Stomach (tissue), 4 donors: Measurements from ENCODE around the gene CYSTM1.
A peak's percentile ranks its signal among the peaks of the same experiment; 100 is the strongest.

Experiments
- POLR2AphosphoS5 ChIP-seq, 3 donors: sonication (generic); formaldehyde crosslinking; IDR thresholded peaks; one replicate each; pipeline ENCODE4 v1.6.1; 2016; ENCODE audit warnings: antibody characterized with exemption in 3 of 3
- TF ChIP-seq, protein P1 (sequence below), 7 experiments: fragments of 450-650 bp in 4 of 7; fragments of 200-600 bp in 3 of 7; sonication (generic) in 3 of 7; IDR thresholded peaks; one replicate each; pipeline ENCODE4 v1.5.1; 2016 to 2019; ENCODE audit warnings: antibody characterized with exemption in 7 of 7, control low read depth in 2 of 7, mild to moderate bottlenecking in 1 of 7

DNA sequence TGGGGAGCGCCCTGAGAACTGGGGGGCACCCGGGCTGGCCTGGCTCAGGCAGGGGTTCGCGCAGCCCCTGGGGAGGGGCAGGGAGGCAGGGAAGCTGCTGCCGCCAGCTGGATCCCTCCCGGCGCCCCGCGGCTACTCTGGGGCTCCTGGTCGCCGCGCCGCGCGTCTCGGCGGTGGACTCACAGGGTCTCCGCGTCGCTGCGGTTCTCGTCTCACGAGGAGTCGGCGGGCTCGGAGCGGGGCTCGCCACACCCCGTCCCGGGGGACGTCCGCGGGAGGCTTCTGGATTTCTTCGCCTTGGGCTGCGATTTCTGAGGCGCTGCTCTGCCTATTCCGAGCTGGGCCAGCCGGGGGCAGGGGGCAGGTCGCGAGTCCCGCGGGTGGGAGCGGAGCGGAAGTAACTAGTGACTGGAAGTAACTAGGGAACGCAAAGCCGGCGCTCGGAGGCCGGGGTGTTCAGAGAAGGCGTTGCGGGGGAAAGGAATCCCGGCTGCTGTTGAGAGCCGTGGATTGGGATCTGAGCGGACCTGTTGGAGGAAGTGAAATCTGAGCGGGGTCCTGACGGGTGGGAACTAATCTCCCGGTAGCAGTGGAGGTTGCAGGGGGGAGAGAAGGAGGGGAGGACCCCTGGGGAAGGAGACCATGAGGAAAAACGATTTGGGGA lies 511 bp downstream of the CYSTM1 start:
- TF ChIP-seq, protein P1, sequence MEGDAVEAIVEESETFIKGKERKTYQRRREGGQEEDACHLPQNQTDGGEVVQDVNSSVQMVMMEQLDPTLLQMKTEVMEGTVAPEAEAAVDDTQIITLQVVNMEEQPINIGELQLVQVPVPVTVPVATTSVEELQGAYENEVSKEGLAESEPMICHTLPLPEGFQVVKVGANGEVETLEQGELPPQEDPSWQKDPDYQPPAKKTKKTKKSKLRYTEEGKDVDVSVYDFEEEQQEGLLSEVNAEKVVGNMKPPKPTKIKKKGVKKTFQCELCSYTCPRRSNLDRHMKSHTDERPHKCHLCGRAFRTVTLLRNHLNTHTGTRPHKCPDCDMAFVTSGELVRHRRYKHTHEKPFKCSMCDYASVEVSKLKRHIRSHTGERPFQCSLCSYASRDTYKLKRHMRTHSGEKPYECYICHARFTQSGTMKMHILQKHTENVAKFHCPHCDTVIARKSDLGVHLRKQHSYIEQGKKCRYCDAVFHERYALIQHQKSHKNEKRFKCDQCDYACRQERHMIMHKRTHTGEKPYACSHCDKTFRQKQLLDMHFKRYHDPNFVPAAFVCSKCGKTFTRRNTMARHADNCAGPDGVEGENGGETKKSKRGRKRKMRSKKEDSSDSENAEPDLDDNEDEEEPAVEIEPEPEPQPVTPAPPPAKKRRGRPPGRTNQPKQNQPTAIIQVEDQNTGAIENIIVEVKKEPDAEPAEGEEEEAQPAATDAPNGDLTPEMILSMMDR (IDR thresholded peaks at IDR 0.05): peak in 1 of 7 experiments; percentile 20
- peak in 2 of 3 donors; percentile 15 to 52 for TF ChIP-seq POLR2AphosphoS5 (IDR thresholded peaks at IDR 0.05)
